Adrenal gland (tissue), 5 donors: ENCODE results near the gene REEP3.

ENCODE experiments used
- POLR2A ChIP-seq, 2 donors: fragments of 450-650 bp; IDR thresholded peaks; one replicate each; pipeline ENCODE4 v1.6.1; 2017; ENCODE audit warnings: antibody characterized with exemption in 2 of 2, mild to moderate bottlenecking in 2 of 2, moderate library complexity in 1 of 2
- TF ChIP-seq, protein P1 (sequence below), 6 experiments: fragments of 450-650 bp in 4 of 6; fragments of 200-600 bp in 2 of 6; sonication (generic) in 1 of 6; IDR thresholded peaks; 1 replicate in 5 of 6; 2 replicates in 1 of 6; pipeline versions ENCODE4 v1.5.1 to v1.8.0; 2016 to 2021; ENCODE audit warnings: antibody characterized with exemption in 6 of 6, mild to moderate bottlenecking in 2 of 6, moderate library complexity in 1 of 6
- donor health status: DM: no; HTN: no; CAD: no.

DNA sequence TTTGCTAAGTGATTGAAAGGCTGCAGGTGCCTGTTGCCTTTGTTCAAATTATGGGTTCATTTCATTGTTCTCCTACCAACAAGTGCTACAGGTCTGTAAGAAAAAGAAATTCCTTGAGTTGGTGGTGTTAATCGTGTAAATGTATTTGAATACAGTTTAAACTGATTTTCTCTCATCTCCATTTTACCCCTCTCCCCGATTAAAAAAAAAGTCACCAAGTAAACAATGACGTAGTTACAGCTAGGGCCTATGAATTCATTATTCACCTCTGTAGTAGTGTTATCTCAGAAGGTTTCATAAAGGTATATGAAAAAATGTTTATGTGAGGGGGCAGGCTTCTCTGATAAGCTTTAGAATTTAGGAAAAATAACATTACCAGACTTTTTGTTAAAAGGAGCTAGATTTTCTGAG is 1.1 kb downstream of the REEP3 start:
- TF ChIP-seq, protein P1, sequence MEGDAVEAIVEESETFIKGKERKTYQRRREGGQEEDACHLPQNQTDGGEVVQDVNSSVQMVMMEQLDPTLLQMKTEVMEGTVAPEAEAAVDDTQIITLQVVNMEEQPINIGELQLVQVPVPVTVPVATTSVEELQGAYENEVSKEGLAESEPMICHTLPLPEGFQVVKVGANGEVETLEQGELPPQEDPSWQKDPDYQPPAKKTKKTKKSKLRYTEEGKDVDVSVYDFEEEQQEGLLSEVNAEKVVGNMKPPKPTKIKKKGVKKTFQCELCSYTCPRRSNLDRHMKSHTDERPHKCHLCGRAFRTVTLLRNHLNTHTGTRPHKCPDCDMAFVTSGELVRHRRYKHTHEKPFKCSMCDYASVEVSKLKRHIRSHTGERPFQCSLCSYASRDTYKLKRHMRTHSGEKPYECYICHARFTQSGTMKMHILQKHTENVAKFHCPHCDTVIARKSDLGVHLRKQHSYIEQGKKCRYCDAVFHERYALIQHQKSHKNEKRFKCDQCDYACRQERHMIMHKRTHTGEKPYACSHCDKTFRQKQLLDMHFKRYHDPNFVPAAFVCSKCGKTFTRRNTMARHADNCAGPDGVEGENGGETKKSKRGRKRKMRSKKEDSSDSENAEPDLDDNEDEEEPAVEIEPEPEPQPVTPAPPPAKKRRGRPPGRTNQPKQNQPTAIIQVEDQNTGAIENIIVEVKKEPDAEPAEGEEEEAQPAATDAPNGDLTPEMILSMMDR (IDR thresholded peaks at IDR 0.05), result no peak
- TF ChIP-seq POLR2A (IDR thresholded peaks at IDR 0.05), result no peak
